K562 (cell line): ENCODE results near the gene IGSF21. TPM values are rescaled to one million over a fixed set of nuclear protein-coding genes. Genes with fewer than 3 reads are reported as not detected.
A peak's percentile ranks its signal among the peaks of the same experiment; 100 is the strongest.

ENCODE experiments used
- ATAC-seq: fragments of 200-7000 bp; cut with Tn5 transposase; 3 replicates; pipeline ENCODE4 v1.9.1; 2020; ENCODE audit warnings: moderate library complexity
- BruUV-seq: library from RNA; stranded (reverse); fragments of 400-500 nt; replicated peaks from 2 replicates; lab custom pipeline; 2021; lab: Mats Ljungman, UMichigan
- CTCF ChIA-PET: fragments of 300-600 bp; formaldehyde crosslinking; extraction: SDS; loops from one replicate; lab custom pipeline; 2021; ENCODE audit warnings: low intra/inter-chr PET ratio; lab: Yijun Ruan, JAX
- POLR2A ChIA-PET: fragments of 300-600, 350-650 bp; sonication (Branson Sonifier 250); formaldehyde crosslinking; extraction: SDS; loops from one replicate; lab custom pipeline; 2021; ENCODE audit warnings: antibody characterized with exemption, inconsistent platforms; lab: Yijun Ruan, JAX
- DNase-seq, 4 experiments: peaks; one replicate each; pipeline versions ENCODE4 v3.0.0 to v3.0.0-alpha.2; 2011 to 2018; ENCODE audit warnings: low spot score in 3 of 4, mixed read lengths in 3 of 4; ENCODE audit errors: extremely low read depth in 1 of 4
- FAIRE-seq: peaks from 2 replicates; lab custom pipeline; 2011; peaks lifted over from hg19 to GRCh38; lab: Jason Lieb, UNC
- H2AFZ ChIP-seq: 2 replicates; pipeline ENCODE4 v1.6.0; 2011; ENCODE audit warnings: low read depth, low read length, control low read depth, inconsistent platforms
- H3K27ac ChIP-seq: fragments of 200-600 bp; 3 replicates; pipeline ENCODE4 v1.8.0; 2011; ENCODE audit warnings: low read depth, mild to moderate bottlenecking, control low read depth, inconsistent platforms, low read length, moderate library complexity, mixed read lengths; ENCODE audit errors: extremely low read depth
- H3K27me3 ChIP-seq, 2 experiments: fragments of 300-600 bp in 1 of 2; 2 replicates in 1 of 2; 3 replicates in 1 of 2; pipeline versions ENCODE4 v1.6.0 to v1.8.0; 2011; ENCODE audit warnings: inconsistent platforms in 2 of 2, low read length in 2 of 2, mild to moderate bottlenecking in 1 of 2, mixed read lengths in 1 of 2, moderate library complexity in 1 of 2; ENCODE audit not compliant: control insufficient read depth in 2 of 2, insufficient read depth in 2 of 2
- H3K36me3 ChIP-seq: fragments of 300-600 bp; 3 replicates; pipeline ENCODE4 v1.8.0; 2011; ENCODE audit warnings: mild to moderate bottlenecking, low read length, inconsistent platforms; ENCODE audit not compliant: control insufficient read depth, insufficient read depth
- H3K4me1 ChIP-seq, 2 experiments: fragments of 200-600 bp in 1 of 2; replicated peaks in 1 of 2; 2 replicates in 1 of 2; 3 replicates in 1 of 2; pipeline versions ENCODE4 v1.5.1 to v1.8.0; 2011; ENCODE audit warnings: inconsistent platforms in 2 of 2, low read length in 2 of 2, mild to moderate bottlenecking in 1 of 2, mixed read lengths in 1 of 2, moderate library complexity in 1 of 2; ENCODE audit not compliant: control insufficient read depth in 2 of 2, insufficient read depth in 2 of 2
- H3K4me2 ChIP-seq: 2 replicates; pipeline ENCODE4 v1.6.1; 2011; ENCODE audit warnings: low read length, control low read depth, inconsistent platforms, mixed read lengths; ENCODE audit not compliant: insufficient read depth
- H3K4me3 ChIP-seq: fragments of 200-600 bp; sonication (generic), shearing (Covaris generic); 2 replicates; pipeline ENCODE4 v1.5.1; 2016; ENCODE audit warnings: control low read depth, inconsistent platforms
- H3K79me2 ChIP-seq: fragments of 200-600 bp; 3 replicates; pipeline ENCODE4 v1.8.0; 2011; ENCODE audit warnings: low read length, inconsistent platforms; ENCODE audit not compliant: control insufficient read depth, insufficient read depth
- H3K9ac ChIP-seq, 2 experiments: 2 replicates each; pipeline versions ENCODE4 v1.6.0 to v1.6.1; 2011; ENCODE audit warnings: low read depth in 2 of 2, low read length in 2 of 2, control low read depth in 1 of 2, inconsistent platforms in 1 of 2, mild to moderate bottlenecking in 1 of 2, mixed read lengths in 1 of 2; ENCODE audit not compliant: insufficient read depth in 1 of 2
- H3K9me1 ChIP-seq: one replicate; pipeline ENCODE4 v1.6.0; 2011; ENCODE audit warnings: inconsistent platforms, mild to moderate bottlenecking, low read length, moderate library complexity; ENCODE audit not compliant: control insufficient read depth, insufficient read depth
- H3K9me3 ChIP-seq: replicated peaks from 2 replicates; pipeline ENCODE4 v1.5.1; 2011; ENCODE audit warnings: low read depth, low read length, inconsistent platforms; ENCODE audit not compliant: control insufficient read depth, insufficient read depth
- H4K20me1 ChIP-seq: replicated peaks from 2 replicates; pipeline ENCODE4 v1.6.1; 2011; ENCODE audit warnings: low read length, inconsistent platforms, mixed read lengths; ENCODE audit not compliant: control insufficient read depth, insufficient read depth
- ELF4 ChIP-seq: fragments of 450-650 bp; formaldehyde crosslinking; IDR thresholded peaks from 2 replicates; pipeline ENCODE4 v1.4.0; 2022; ENCODE audit warnings: missing genetic modification characterization
- OTX1 ChIP-seq: fragments of 450-650 bp; formaldehyde crosslinking; IDR thresholded peaks from 2 replicates; pipeline ENCODE4 v1.4.0; 2022; ENCODE audit warnings: mild to moderate bottlenecking
- ZBTB26 ChIP-seq: fragments of 450-650 bp; formaldehyde crosslinking; IDR thresholded peaks from 2 replicates; pipeline ENCODE4 v1.4.0; 2022; ENCODE audit warnings: missing genetic modification characterization
- ZNF512 ChIP-seq: IDR thresholded peaks from 2 replicates; pipeline ENCODE4 v1.6.1; 2016; ENCODE audit warnings: missing genetic modification characterization, missing compliant biosample characterization
- ZSCAN32 ChIP-seq: fragments of 450-650 bp; formaldehyde crosslinking; IDR thresholded peaks from 2 replicates; pipeline ENCODE4 v1.4.0; 2020; ENCODE audit warnings: mild to moderate bottlenecking, moderate library complexity
- WGBS: fragments of 100-300 bp; shearing (Covaris generic); methylation state at CpG from one replicate; pipeline ENCODE4 v1.1.6; 2016; ENCODE audit warnings: low coverage, mixed read lengths; ENCODE audit not compliant: insufficient coverage; ENCODE audit errors: missing lambda C conversion rate; 5-methylcytosine and 5-hydroxymethylcytosine counted together
- in situ Hi-C: fragments of 300-500 bp; cut with MboI; formaldehyde crosslinking; loops from 4 replicates; pipeline ENCODE4 v1.15.0; 2018; ENCODE audit warnings: inconsistent platforms, mixed read lengths
- intact Hi-C: fragments of 100-400 bp; cut with micrococcal nuclease; formaldehyde crosslinking; loops from 2 replicates; pipeline ENCODE4 v1.14.2; 2022
- polyA plus RNA-seq, 8 experiments: library from polyadenylated mRNA; depleted of rRNA in 4 of 8; stranded (reverse) in 5 of 8; unstranded in 3 of 8; fragments of >200 nt; fragmentation: Nextera tagmentation in 2 of 8; fragmentation: Illumina TruSeq in 1 of 8; extraction: Ambion mirVana in 2 of 8; extraction: Trizol in 1 of 8; gene quantifications; 2 replicates each; pipeline versions ENCODE4 v1.2.1 to v1.2.3, GENCODE V29; 2011 to 2014; ENCODE audit warnings: inconsistent platforms in 1 of 8, missing spikeins in 1 of 8
- total RNA-seq, 7 experiments: library from RNA; depleted of rRNA in 6 of 7; stranded (reverse); fragments of >200 nt in 6 of 7; fragmentation: Illumina TruSeq in 2 of 7; extraction: Trizol in 2 of 7; gene quantifications; 2 replicates each; pipeline versions ENCODE4 v1.2.1 to v1.2.3, GENCODE V29; 2011 to 2021; ENCODE audit warnings: low replicate concordance in 1 of 7

The IGSF21 gene
- total and polyA plus RNA-seq, 9 of the 15 experiments (the other 6 are each of a cell fraction or from before 2014, with no cell fraction given): not detected

GRCh38 chr1:18340787-18341186, 233.2 kb downstream of the IGSF21 start:
- no peaks in the 10 kb centered on the region for H3K9me3 ChIP-seq
- H3K9me1 ChIP-seq: no peaks in the 10 kb centered on the region
- H2AFZ ChIP-seq: no peak overlapping the region
- ChIA-PET POLR2A (interaction anchor here (0.5 to 0.7 kb wide), 2 partner anchors 231 to 1024 kb away, joined by 3 to 4 read pairs; no protein-coding TSS in a partner anchor), CTCF (no interaction called here)
- DNase-seq (no peak), ATAC-seq (no peak), FAIRE-seq (no peak)
- TF ChIP-seq OTX1 (0 out of 2 replicates have a peak, but pooled peaks have one; percentile 47), ELF4 (peak; percentile 60; the same call in 1 of the 2 replicates), ZSCAN32 (CRISPR knock-in tag) (no peak), ZBTB26 (CRISPR knock-in tag) (0 out of 2 replicates have a peak, but pooled peaks have one; percentile 36), ZNF512 (tag) (peak; percentile 87)
- BruUV-seq: no TSS peak
- in situ Hi-C loops: no loop called here
- no peak overlapping the region for H3K27ac ChIP-seq
- no peak overlapping the region for H3K4me2 ChIP-seq
- no peak overlapping the region for H3K9ac ChIP-seq
- 0% methylated on average over 2 of the region's 2 CpGs for WGBS
- no peaks in the 10 kb centered on the region for H3K36me3 ChIP-seq
- no peaks in the 10 kb centered on the region for H3K79me2 ChIP-seq
- peaks cover 0 to 11% of the 10 kb centered on the region in 2 experiments; a peak in 1 of 5 replicates for H3K27me3 ChIP-seq
- intact Hi-C loops: no loop called here
- H4K20me1 ChIP-seq: 0 out of 2 replicates have a peak, but pooled peaks cover 3% of the 10 kb centered on the region
- no peak overlapping the region for H3K4me3 ChIP-seq
- H3K4me1 ChIP-seq: no peaks in the 10 kb centered on the region
